SK-N-SH (cell line): Measurements from ENCODE around the gene LCMT1. TPM values are rescaled to one million over a fixed set of nuclear protein-coding genes. Genes with fewer than 3 reads are reported as not detected.

ENCODE experiments used
- CTCF ChIA-PET: fragments of 300-600, 350-600 bp; formaldehyde crosslinking; extraction: SDS; loops from one replicate; lab custom pipeline; 2021; lab: Yijun Ruan, JAX
- POLR2A ChIA-PET: fragments of 350-600 bp; sonication (Branson Sonifier 250); formaldehyde crosslinking; extraction: SDS; loops from one replicate; lab custom pipeline; 2020; ENCODE audit warnings: antibody characterized with exemption, inconsistent platforms; lab: Yijun Ruan, JAX
- DNase-seq: peaks from one replicate; pipeline ENCODE4 v3.0.0; 2012
- H2AFZ ChIP-seq: fragments of 200-600 bp; sonication (generic); 2 replicates; pipeline ENCODE4 v1.8.1; 2016; ENCODE audit warnings: antibody characterized with exemption, mild to moderate bottlenecking, low read depth
- H3F3A ChIP-seq: fragments of 200-600 bp; sonication (generic); replicated peaks from 2 replicates; pipeline ENCODE3; 2016; ENCODE audit warnings: antibody characterized with exemption, mild to moderate bottlenecking; ENCODE audit not compliant: insufficient read depth
- H3K27ac ChIP-seq, 2 experiments: fragments of 200-500 bp in 1 of 2; fragments of 200-600 bp in 1 of 2; sonication (Bioruptor generic) in 1 of 2; sonication (generic), shearing (Covaris generic) in 1 of 2; 2 replicates each; pipeline versions ENCODE4 v1.5.1 to v1.6.1; 2014 to 2016; ENCODE audit warnings: low read depth in 2 of 2, inconsistent platforms in 1 of 2, low read length in 1 of 2, mild to moderate bottlenecking in 1 of 2, mixed read lengths in 1 of 2
- H3K27me3 ChIP-seq: fragments of 200-600 bp; sonication (generic), shearing (Covaris generic); 2 replicates; pipeline ENCODE4 v1.6.1; 2016; ENCODE audit warnings: mixed run types; ENCODE audit not compliant: insufficient read depth
- H3K36me3 ChIP-seq, 2 experiments: fragments of 200-500 bp in 1 of 2; fragments of 200-600 bp in 1 of 2; sonication (Bioruptor generic) in 1 of 2; sonication (generic) in 1 of 2; replicated peaks in 1 of 2; 2 replicates each; pipeline versions ENCODE3 to v1.5.1; 2014 to 2016; ENCODE audit warnings: low read length in 1 of 2, mild to moderate bottlenecking in 1 of 2; ENCODE audit not compliant: insufficient read depth in 2 of 2, control insufficient read depth in 1 of 2
- H3K4me1 ChIP-seq, 2 experiments: fragments of 200-500 bp in 1 of 2; fragments of 200-600 bp in 1 of 2; sonication (Bioruptor generic) in 1 of 2; sonication (generic), shearing (Covaris generic) in 1 of 2; 2 replicates each; pipeline versions ENCODE4 v1.5.1 to v1.6.1; 2014 to 2016; ENCODE audit warnings: low read depth in 1 of 2, low read length in 1 of 2, mixed run types in 1 of 2; ENCODE audit not compliant: insufficient read depth in 2 of 2, control insufficient read depth in 1 of 2
- H3K4me2 ChIP-seq: fragments of 200-600 bp; sonication (generic), shearing (Covaris generic); 2 replicates; pipeline ENCODE4 v1.6.1; 2017; ENCODE audit warnings: mixed run types
- H3K4me3 ChIP-seq, 2 experiments: fragments of 200-500 bp in 1 of 2; fragments of 200-600 bp in 1 of 2; sonication (Bioruptor generic) in 1 of 2; sonication (generic), shearing (Covaris generic) in 1 of 2; 2 replicates each; pipeline versions ENCODE4 v1.5.1 to v1.8.1; 2014 to 2016; ENCODE audit warnings: low read depth in 2 of 2, inconsistent platforms in 1 of 2, low read length in 1 of 2, mild to moderate bottlenecking in 1 of 2, mixed read lengths in 1 of 2, moderate library complexity in 1 of 2
- H3K79me2 ChIP-seq: fragments of 200-600 bp; sonication (generic); 2 replicates; pipeline ENCODE4 v1.8.1; 2017; ENCODE audit warnings: mild to moderate bottlenecking; ENCODE audit not compliant: insufficient read depth
- H3K9ac ChIP-seq: fragments of 200-600 bp; sonication (generic); 2 replicates; pipeline ENCODE4 v1.6.1; 2017; ENCODE audit warnings: mixed run types
- H3K9me2 ChIP-seq: fragments of 200-600 bp; sonication (generic); 2 replicates; pipeline ENCODE4 v1.6.1; 2017; ENCODE audit warnings: mixed run types
- H3K9me3 ChIP-seq: fragments of 200-600 bp; sonication (generic); 2 replicates; pipeline ENCODE4 v1.6.1; 2017; ENCODE audit warnings: mixed run types, mild to moderate bottlenecking, moderate library complexity
- H4K20me1 ChIP-seq: fragments of 200-600 bp; sonication (generic); 2 replicates; pipeline ENCODE4 v1.6.1; 2017; ENCODE audit warnings: mild to moderate bottlenecking, mixed run types; ENCODE audit not compliant: insufficient read depth
- CHD2 ChIP-seq: fragments of 150-350 bp; IDR thresholded peaks from 2 replicates; pipeline ENCODE4 v1.6.1; 2018; ENCODE audit warnings: low read length; ENCODE audit not compliant: partially characterized antibody
- ELF1 ChIP-seq: IDR thresholded peaks from 2 replicates; pipeline ENCODE4 v1.4.0; 2012
- EZH2phosphoT487 ChIP-seq: fragments of 200-600 bp; sonication (generic); IDR thresholded peaks from 2 replicates; pipeline ENCODE4 v1.6.1; 2017; ENCODE audit warnings: low read depth, mixed run types, mild to moderate bottlenecking, antibody characterized with exemption, moderate library complexity, borderline replicate concordance
- FOXJ3 ChIP-seq: sonication (generic); formaldehyde crosslinking; IDR thresholded peaks from 2 replicates; pipeline ENCODE4 v1.5.1; 2020; ENCODE audit warnings: mild to moderate bottlenecking, missing genetic modification reagents
- GABPA ChIP-seq: IDR thresholded peaks from 2 replicates; pipeline ENCODE4 v1.4.0; 2012; ENCODE audit warnings: low read depth, mild to moderate bottlenecking
- JUND ChIP-seq: IDR thresholded peaks from 2 replicates; pipeline ENCODE4 v1.4.0; 2012
- NFIC ChIP-seq: IDR thresholded peaks from 2 replicates; pipeline ENCODE4 v1.4.0; 2012; ENCODE audit warnings: borderline replicate concordance
- NRF1 ChIP-seq: IDR thresholded peaks from 2 replicates; pipeline ENCODE4 v1.6.1; 2012; ENCODE audit warnings: low read depth, mild to moderate bottlenecking, low read length
- RXRA ChIP-seq: IDR thresholded peaks from 2 replicates; pipeline ENCODE4 v1.4.0; 2012; ENCODE audit warnings: low read depth, mild to moderate bottlenecking, borderline replicate concordance
- SMC3 ChIP-seq: IDR thresholded peaks from 2 replicates; pipeline ENCODE4 v1.6.1; 2012; ENCODE audit warnings: low read depth, low read length, improper control_type of control experiment
- TCF12 ChIP-seq: IDR thresholded peaks from 2 replicates; pipeline ENCODE4 v1.4.0; 2012
- TEAD4 ChIP-seq: IDR thresholded peaks from 2 replicates; pipeline ENCODE4 v1.4.0; 2012; ENCODE audit warnings: mild to moderate bottlenecking, borderline replicate concordance; ENCODE audit not compliant: insufficient read depth
- WGBS: methylation state at CpG from one replicate; pipeline ENCODE4 v1.1.6; 2017; ENCODE audit warnings: low lambda C conversion rate; 5-methylcytosine and 5-hydroxymethylcytosine counted together
- polyA plus RNA-seq, 3 experiments: library from polyadenylated mRNA; depleted of rRNA; stranded (reverse); fragments of >200 nt; gene quantifications; 2 replicates each; pipeline ENCODE4 v1.2.3, GENCODE V29; 2012
- TF ChIP-seq, protein P1 (sequence below): fragments of 150-350 bp; IDR thresholded peaks from 2 replicates; pipeline ENCODE4 v1.6.1; 2017; ENCODE audit warnings: antibody characterized with exemption, low read length, low read depth, borderline replicate concordance
- TF ChIP-seq, protein P2 (sequence below): IDR thresholded peaks from 2 replicates; pipeline ENCODE4; 2012
- TF ChIP-seq, protein P3 (sequence below): IDR thresholded peaks from 2 replicates; pipeline ENCODE4 v1.4.0; 2012; ENCODE audit warnings: low read depth, borderline replicate concordance
- TF ChIP-seq, protein P4 (sequence below): IDR thresholded peaks from 2 replicates; pipeline ENCODE4 v1.4.0; 2012; ENCODE audit warnings: low read depth, borderline replicate concordance

LCMT1 gene
- polyA plus RNA-seq, 1 of the 3 experiments (the other 2 are of a cell fraction), result 29.8 TPM

DNA sequence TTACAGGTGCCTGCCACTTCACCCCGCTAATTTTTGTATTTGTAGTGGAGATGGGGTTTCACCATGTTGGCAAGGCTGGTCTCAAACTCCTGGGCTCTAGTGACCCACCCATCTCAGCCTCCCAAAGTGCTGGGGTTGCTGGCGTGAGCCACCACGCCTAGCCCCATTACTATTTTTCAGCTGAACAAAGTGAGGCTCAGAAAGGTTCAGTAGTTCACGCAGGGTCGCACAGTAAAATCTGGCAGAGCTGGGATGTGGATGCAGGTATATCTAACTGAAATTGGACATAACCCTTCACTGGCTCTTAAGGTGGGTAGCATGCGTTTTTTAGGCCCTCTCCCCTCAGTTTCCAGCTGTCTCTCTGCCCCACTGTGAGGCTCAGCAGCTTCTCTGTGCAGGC lies 112.4 kb downstream of the LCMT1 start:
- Histone ChIP-seq H3K9ac (no peak overlapping the region), H3K4me2 (no peak overlapping the region), H4K20me1 (no peaks in the 10 kb centered on the region), H3K4me1 (no peaks in the 10 kb centered on the region), H3K27ac (no peak overlapping the region), H3F3A (no peaks in the 10 kb centered on the region), H3K79me2 (no peaks in the 10 kb centered on the region), H3K27me3 (no peaks in the 10 kb centered on the region), H3K9me3 (no peaks in the 10 kb centered on the region), H3K36me3 (no peaks in the 10 kb centered on the region), H3K9me2 (no peaks in the 10 kb centered on the region), H3K4me3 (no peak overlapping the region), H2AFZ (no peak overlapping the region)
- no peak for DNase-seq
- TF ChIP-seq TEAD4 (no peak), TCF12 (no peak), NFIC (no peak), GABPA (no peak), JUND (no peak), EZH2phosphoT487 (no peak), NRF1 (no peak), RXRA (no peak), CHD2 (no peak), SMC3 (no peak), ELF1 (no peak), FOXJ3 (CRISPR knock-in tag) (no peak)
- TF ChIP-seq, protein P1, sequence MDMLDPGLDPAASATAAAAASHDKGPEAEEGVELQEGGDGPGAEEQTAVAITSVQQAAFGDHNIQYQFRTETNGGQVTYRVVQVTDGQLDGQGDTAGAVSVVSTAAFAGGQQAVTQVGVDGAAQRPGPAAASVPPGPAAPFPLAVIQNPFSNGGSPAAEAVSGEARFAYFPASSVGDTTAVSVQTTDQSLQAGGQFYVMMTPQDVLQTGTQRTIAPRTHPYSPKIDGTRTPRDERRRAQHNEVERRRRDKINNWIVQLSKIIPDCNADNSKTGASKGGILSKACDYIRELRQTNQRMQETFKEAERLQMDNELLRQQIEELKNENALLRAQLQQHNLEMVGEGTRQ, result no peak
- TF ChIP-seq, protein P2, sequence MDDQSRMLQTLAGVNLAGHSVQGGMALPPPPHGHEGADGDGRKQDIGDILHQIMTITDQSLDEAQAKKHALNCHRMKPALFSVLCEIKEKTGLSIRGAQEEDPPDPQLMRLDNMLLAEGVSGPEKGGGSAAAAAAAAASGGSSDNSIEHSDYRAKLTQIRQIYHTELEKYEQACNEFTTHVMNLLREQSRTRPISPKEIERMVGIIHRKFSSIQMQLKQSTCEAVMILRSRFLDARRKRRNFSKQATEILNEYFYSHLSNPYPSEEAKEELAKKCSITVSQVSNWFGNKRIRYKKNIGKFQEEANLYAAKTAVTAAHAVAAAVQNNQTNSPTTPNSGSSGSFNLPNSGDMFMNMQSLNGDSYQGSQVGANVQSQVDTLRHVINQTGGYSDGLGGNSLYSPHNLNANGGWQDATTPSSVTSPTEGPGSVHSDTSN, result no peak
- TF ChIP-seq, protein P3, sequence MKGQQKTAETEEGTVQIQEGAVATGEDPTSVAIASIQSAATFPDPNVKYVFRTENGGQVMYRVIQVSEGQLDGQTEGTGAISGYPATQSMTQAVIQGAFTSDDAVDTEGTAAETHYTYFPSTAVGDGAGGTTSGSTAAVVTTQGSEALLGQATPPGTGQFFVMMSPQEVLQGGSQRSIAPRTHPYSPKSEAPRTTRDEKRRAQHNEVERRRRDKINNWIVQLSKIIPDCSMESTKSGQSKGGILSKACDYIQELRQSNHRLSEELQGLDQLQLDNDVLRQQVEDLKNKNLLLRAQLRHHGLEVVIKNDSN, result no peak
- TF ChIP-seq, protein P4, sequence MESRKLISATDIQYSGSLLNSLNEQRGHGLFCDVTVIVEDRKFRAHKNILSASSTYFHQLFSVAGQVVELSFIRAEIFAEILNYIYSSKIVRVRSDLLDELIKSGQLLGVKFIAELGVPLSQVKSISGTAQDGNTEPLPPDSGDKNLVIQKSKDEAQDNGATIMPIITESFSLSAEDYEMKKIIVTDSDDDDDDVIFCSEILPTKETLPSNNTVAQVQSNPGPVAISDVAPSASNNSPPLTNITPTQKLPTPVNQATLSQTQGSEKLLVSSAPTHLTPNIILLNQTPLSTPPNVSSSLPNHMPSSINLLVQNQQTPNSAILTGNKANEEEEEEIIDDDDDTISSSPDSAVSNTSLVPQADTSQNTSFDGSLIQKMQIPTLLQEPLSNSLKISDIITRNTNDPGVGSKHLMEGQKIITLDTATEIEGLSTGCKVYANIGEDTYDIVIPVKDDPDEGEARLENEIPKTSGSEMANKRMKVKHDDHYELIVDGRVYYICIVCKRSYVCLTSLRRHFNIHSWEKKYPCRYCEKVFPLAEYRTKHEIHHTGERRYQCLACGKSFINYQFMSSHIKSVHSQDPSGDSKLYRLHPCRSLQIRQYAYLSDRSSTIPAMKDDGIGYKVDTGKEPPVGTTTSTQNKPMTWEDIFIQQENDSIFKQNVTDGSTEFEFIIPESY, result no peak
- ChIA-PET CTCF (interaction anchor here (0.9 to 4.9 kb wide), 5 partner anchors 9 to 186 kb away, joined by 3 to 45 read pairs (median 5); no protein-coding TSS in a partner anchor), POLR2A (no interaction called here)
- 74% methylated on average over 6 of the region's 6 CpGs for WGBS
